Gastroesophageal sphincter (tissue), 4 donors: ENCODE measurements around the gene SPOPL. TPM values are rescaled to one million over a fixed set of nuclear protein-coding genes. Genes with fewer than 3 reads are reported as not detected.

Source experiments
- ATAC-seq: fragments of 150-250 bp; one replicate; pipeline ENCODE4 v1.9.1; 2016; ENCODE audit warnings: mild to moderate bottlenecking, moderate library complexity
- H3K27ac ChIP-seq, 4 donors: fragments of 200-600 bp; sonication (generic) in 3 of 4; 1 replicate in 3 of 4; 2 replicates in 1 of 4; pipeline ENCODE4 v1.5.1; 2016 to 2019
- H3K27me3 ChIP-seq: fragments of 200-600 bp; sonication (generic); one replicate; pipeline ENCODE4 v1.5.1; 2019
- H3K36me3 ChIP-seq, 2 donors: fragments of 200-600 bp; sonication (generic); one replicate each; pipeline ENCODE4 v1.5.1; 2019; ENCODE audit warnings: control low read depth in 1 of 2
- H3K4me1 ChIP-seq, 3 donors: fragments of 200-600 bp; sonication (generic); 1 replicate in 2 of 3; 2 replicates in 1 of 3; pipeline ENCODE4 v1.5.1; 2016 to 2019; ENCODE audit warnings: control low read depth in 2 of 3
- H3K4me3 ChIP-seq, 2 donors: fragments of 200-600 bp; sonication (generic); one replicate each; pipeline ENCODE4 v1.5.1; 2019; ENCODE audit warnings: mild to moderate bottlenecking in 1 of 2, moderate library complexity in 1 of 2
- H3K9me3 ChIP-seq, 3 donors: fragments of 200-600 bp; sonication (generic); one replicate each; pipeline ENCODE4 v1.5.1; 2017 to 2019; ENCODE audit warnings: control low read depth in 2 of 3
- CTCF ChIP-seq, 4 experiments: fragments of 200-600 bp in 2 of 4; fragments of 450-650 bp in 2 of 4; sonication (generic) in 1 of 4; IDR thresholded peaks; one replicate each; pipeline ENCODE4 v1.5.1; 2017 to 2019; ENCODE audit warnings: antibody characterized with exemption in 4 of 4, mild to moderate bottlenecking in 2 of 4, moderate library complexity in 2 of 4
- EP300 ChIP-seq: sonication (generic); formaldehyde crosslinking; IDR thresholded peaks from one replicate; pipeline ENCODE4 v1.6.1; 2017; ENCODE audit warnings: antibody characterized with exemption, mild to moderate bottlenecking
- POLR2A ChIP-seq, 2 donors: fragments of 450-650 bp; IDR thresholded peaks; one replicate each; pipeline ENCODE4 v1.6.1; 2017; ENCODE audit warnings: antibody characterized with exemption in 2 of 2, mild to moderate bottlenecking in 2 of 2, moderate library complexity in 1 of 2
- POLR2AphosphoS5 ChIP-seq: sonication (generic); formaldehyde crosslinking; IDR thresholded peaks from one replicate; pipeline ENCODE4 v1.6.1; 2017; ENCODE audit warnings: antibody characterized with exemption
- WGBS, 2 donors: methylation state at CpG; one replicate each; pipeline ENCODE4 v1.1.5; 2018; ENCODE audit warnings: low coverage in 1 of 2; 5-methylcytosine and 5-hydroxymethylcytosine counted together
- total RNA-seq, 4 donors: library from RNA; depleted of rRNA; stranded (reverse); fragments of >200 nt; gene quantifications; one replicate each; pipeline ENCODE4 v1.1.0, GENCODE V29; 2016

Gene SPOPL
- total RNA-seq, 4 donors from 2014 or later, result 32.7 to 51.8 (median 39.4) TPM

- Histone ChIP-seq H3K27me3 (no peaks in the 10 kb centered on the region), H3K4me3 (no peak overlapping the region), H3K4me1 (no peaks in the 10 kb centered on the region), H3K27ac (no peak overlapping the region), H3K36me3 (peaks cover 0 to 18% of the 10 kb centered on the region in 2 donors), H3K9me3 (no peaks in the 10 kb centered on the region)
- TF ChIP-seq POLR2AphosphoS5, result no peak
- TF ChIP-seq CTCF (IDR thresholded peaks at IDR 0.05), result no peak
- TF ChIP-seq POLR2A (IDR thresholded peaks at IDR 0.05), result no peak
- TF ChIP-seq EP300, result no peak
- 89 to 97% methylated on average over 4 of the region's 4 CpGs for WGBS, 2 donors
- ATAC-seq, result no peak
Observed at GRCh38 chr2:138493334-138493733, 8.2 kb upstream of the SPOPL start.

GRCh38 chr2:138494265-138494966, 7.2 kb upstream of the SPOPL start:
- 76 to 86% methylated on average over 1 to 2 of the region's 2 CpGs for whole genome bisulfite sequencing, 2 donors
- no peaks in the 10 kb centered on the region for H3K27me3 ChIP-seq
- TF ChIP-seq POLR2A (IDR thresholded peaks at IDR 0.05) (no peak), POLR2AphosphoS5 (no peak), CTCF (IDR thresholded peaks at IDR 0.05) (no peak), EP300 (no peak)
- H3K4me3 ChIP-seq, result no peak overlapping the region
- ATAC-seq, result no peak
- peaks cover 0 to 5% (median 0%) of the 10 kb centered on the region in 3 donors for H3K4me1 ChIP-seq
- peaks cover 0 to 18% of the 10 kb centered on the region in 2 donors for H3K36me3 ChIP-seq
- no peak overlapping the region for H3K27ac ChIP-seq
- no peaks in the 10 kb centered on the region for H3K9me3 ChIP-seq

GRCh38 chr2:138495384-138495783, 6.2 kb upstream of the SPOPL start:
- Histone ChIP-seq H3K27me3 (no peaks in the 10 kb centered on the region), H3K4me3 (no peak overlapping the region), H3K9me3 (no peaks in the 10 kb centered on the region), H3K27ac (no peak overlapping the region), H3K36me3 (peaks cover 0 to 18% of the 10 kb centered on the region in 2 donors), H3K4me1 (peaks cover 0 to 10% (median 0%) of the 10 kb centered on the region in 3 donors)
- WGBS, 2 donors, result 95 to 100% methylated on average over 2 of the region's 2 CpGs
- no peak for ATAC-seq
- TF ChIP-seq CTCF (IDR thresholded peaks at IDR 0.05) (no peak), EP300 (no peak), POLR2A (IDR thresholded peaks at IDR 0.05) (no peak), POLR2AphosphoS5 (no peak)

GRCh38 chr2:138496096-138496651, 5.4 kb upstream of the SPOPL start:
- no peaks in the 10 kb centered on the region for H3K9me3 ChIP-seq
- no peak for ATAC-seq

More at GRCh38 chr2:138496096-138496651, 5.4 kb upstream of the SPOPL start:
- no peak for TF ChIP-seq CTCF (IDR thresholded peaks at IDR 0.05)
- no peak for TF ChIP-seq EP300
- no peak for TF ChIP-seq POLR2A (IDR thresholded peaks at IDR 0.05)
- no peak for TF ChIP-seq POLR2AphosphoS5
- no peaks in the 10 kb centered on the region for H3K27me3 ChIP-seq
- peaks cover 0 to 16% (median 0%) of the 10 kb centered on the region in 3 donors for H3K4me1 ChIP-seq
- no peak overlapping the region for H3K27ac ChIP-seq
- WGBS, 2 donors, result 80 to 90% methylated on average over 1 to 2 of the region's 4 CpGs
- H3K36me3 ChIP-seq, result peaks cover 0 to 18% of the 10 kb centered on the region in 2 donors
- H3K4me3 ChIP-seq, result no peak overlapping the region
